IPS-20b (cell line): Measurements from ENCODE around the gene ZNF440.
"Not testable (repeated sequence)": the region's sequence is repeated elsewhere in the genome, so short reads cannot be mapped to it uniquely, and the experiment has no call there.

Experiments
- H3K27ac ChIP-seq: one replicate; pipeline ENCODE4 v1.5.1; 2013; ENCODE audit warnings: low read length
- H3K27me3 ChIP-seq: 2 replicates; pipeline ENCODE4 v1.6.1; 2013; ENCODE audit warnings: mild to moderate bottlenecking, low read length, inconsistent platforms; ENCODE audit not compliant: insufficient read depth
- H3K36me3 ChIP-seq: 2 replicates; pipeline ENCODE4 v1.6.1; 2013; ENCODE audit warnings: low read depth, mild to moderate bottlenecking, inconsistent platforms, low read length, moderate library complexity; ENCODE audit not compliant: insufficient read depth
- H3K4me1 ChIP-seq: 2 replicates; pipeline ENCODE4 v1.6.1; 2013; ENCODE audit warnings: mild to moderate bottlenecking, control low read depth, inconsistent platforms, low read length, moderate library complexity; ENCODE audit not compliant: insufficient read depth
- H3K4me3 ChIP-seq: 2 replicates; pipeline ENCODE4 v1.5.1; 2013; ENCODE audit warnings: mild to moderate bottlenecking, low read length, inconsistent platforms
- H3K9ac ChIP-seq: 2 replicates; pipeline ENCODE4 v1.6.1; 2013; ENCODE audit warnings: low read depth, mild to moderate bottlenecking, inconsistent platforms, low read length, moderate library complexity
- H3K9me3 ChIP-seq: 2 replicates; pipeline ENCODE4 v1.6.1; 2013; ENCODE audit warnings: mild to moderate bottlenecking, low read depth, low read length, inconsistent platforms; ENCODE audit not compliant: insufficient read depth

Gene ZNF440

GRCh38 chr19:11814029-11814699, at the start of gene ZNF440:
Gene ZNF440 (plus strand): TSS chr19:11814273. CDS start chr19:11814448, 175 bp downstream.
- Histone ChIP-seq H3K27me3 (peaks cover 27% of the 10 kb centered on the region), H3K9me3 (no peaks in the 10 kb centered on the region), H3K27ac (no peak within 1 kb of the TSS), H3K4me3 (peak within 1 kb of the TSS; percentile 85), H3K9ac (peak within 1 kb of the TSS; percentile 68; the same call in 1 of the 2 replicates), H3K36me3 (no peaks in the 10 kb centered on the region), H3K4me1 (no peaks in the 10 kb centered on the region)

GRCh38 chr19:11766597-11767591, 47.2 kb upstream of the ZNF440 start, which contains the start of gene ZNF441:
Gene ZNF441 (plus strand): TSS chr19:11767000. CDS start chr19:11767194, 194 bp downstream.
- Histone ChIP-seq H3K36me3 (no peaks in the 10 kb centered on the region), H3K27ac (no peak within 1 kb of the TSS), H3K9me3 (peaks cover 7% of the 10 kb centered on the region), H3K4me3 (peak within 1 kb of the TSS; percentile 74), H3K27me3 (peaks cover 25% of the 10 kb centered on the region), H3K9ac (peak within 1 kb of the TSS; percentile 46; the same call in 1 of the 2 replicates), H3K4me1 (no peaks in the 10 kb centered on the region)

GRCh38 chr19:11767633-11768133, 46.4 kb upstream of the ZNF440 start:
- Histone ChIP-seq H3K4me1 (no peaks in the 10 kb centered on the region), H3K36me3 (no peaks in the 10 kb centered on the region), H3K27ac (no peak overlapping the region), H3K9ac (peak overlapping the region; percentile 46; the same call in 1 of the 2 replicates), H3K27me3 (peaks cover 25% of the 10 kb centered on the region), H3K4me3 (peak overlapping the region; percentile 74), H3K9me3 (peaks cover 13% of the 10 kb centered on the region)

- H3K4me3 ChIP-seq, result no peak overlapping the region
- H3K4me1 ChIP-seq, result no peaks in the 10 kb centered on the region
- no peak overlapping the region for H3K9ac ChIP-seq
- no peaks in the 10 kb centered on the region for H3K36me3 ChIP-seq
- peaks cover 25% of the 10 kb centered on the region for H3K27me3 ChIP-seq
- H3K27ac ChIP-seq, result no peak overlapping the region
- H3K9me3 ChIP-seq, result peaks cover 22% of the 10 kb centered on the region
Measured at GRCh38 chr19:11769995-11770394, 44.1 kb upstream of the ZNF440 start.

GRCh38 chr19:11771520-11771919, 42.6 kb upstream of the ZNF440 start:
- H3K27me3 ChIP-seq, result peaks cover 25% of the 10 kb centered on the region
- H3K4me1 ChIP-seq, H3K4me3 ChIP-seq, H3K27ac ChIP-seq, H3K9ac ChIP-seq, H3K36me3 ChIP-seq: not testable (repeated sequence)
- H3K9me3 ChIP-seq, result peaks cover 33% of the 10 kb centered on the region

- H3K9me3 ChIP-seq, result peaks cover 66% of the 10 kb centered on the region
- not testable (repeated sequence) for H3K4me1 ChIP-seq, H3K9ac ChIP-seq, H3K4me3 ChIP-seq, H3K27ac ChIP-seq, H3K27me3 ChIP-seq
- H3K36me3 ChIP-seq, result peaks cover 18% of the 10 kb centered on the region
Measured at GRCh38 chr19:11776669-11777068, 37.4 kb upstream of the ZNF440 start.

GRCh38 chr19:11780431-11781020, 33.5 kb upstream of the ZNF440 start:
- Histone ChIP-seq H3K4me1 (no peaks in the 10 kb centered on the region), H3K9ac (no peak overlapping the region), H3K4me3 (no peak overlapping the region; the same call in 1 of the 2 replicates), H3K27ac (no peak overlapping the region), H3K36me3 (peaks cover 19% of the 10 kb centered on the region), H3K27me3 (no peaks in the 10 kb centered on the region), H3K9me3 (peaks cover 75% of the 10 kb centered on the region)

GRCh38 chr19:11781295-11782057, 32.6 kb upstream of the ZNF440 start:
- H3K9me3 ChIP-seq, result peaks cover 70% of the 10 kb centered on the region
- no peak overlapping the region for H3K4me3 ChIP-seq
- no peaks in the 10 kb centered on the region for H3K27me3 ChIP-seq
- H3K36me3 ChIP-seq, result peaks cover 19% of the 10 kb centered on the region
- no peak overlapping the region for H3K9ac ChIP-seq
- no peaks in the 10 kb centered on the region for H3K4me1 ChIP-seq
- no peak overlapping the region for H3K27ac ChIP-seq

- Histone ChIP-seq H3K9ac (no peak overlapping the region), H3K27ac (no peak overlapping the region), H3K4me1 (no peaks in the 10 kb centered on the region), H3K4me3 (no peak overlapping the region; the same call in 1 of the 2 replicates), H3K36me3 (peaks cover 19% of the 10 kb centered on the region), H3K27me3 (no peaks in the 10 kb centered on the region), H3K9me3 (peaks cover 73% of the 10 kb centered on the region)
Measured at GRCh38 chr19:11783767-11784166, 30.3 kb upstream of the ZNF440 start.

- H3K36me3 ChIP-seq, result peaks cover 19% of the 10 kb centered on the region
- no peaks in the 10 kb centered on the region for H3K4me1 ChIP-seq
- H3K9me3 ChIP-seq, result peaks cover 76% of the 10 kb centered on the region
- H3K27ac ChIP-seq, result no peak overlapping the region
- H3K9ac ChIP-seq, result no peak overlapping the region
- no peaks in the 10 kb centered on the region for H3K27me3 ChIP-seq
- H3K4me3 ChIP-seq, result no peak overlapping the region
Measured at GRCh38 chr19:11784356-11784755, 29.7 kb upstream of the ZNF440 start.

- H3K27me3 ChIP-seq, result no peaks in the 10 kb centered on the region
- H3K36me3 ChIP-seq, result no peaks in the 10 kb centered on the region
- no peak overlapping the region for H3K4me3 ChIP-seq
- H3K9me3 ChIP-seq, result peaks cover 54% of the 10 kb centered on the region
- H3K9ac ChIP-seq, result no peak overlapping the region
- H3K27ac ChIP-seq, result no peak overlapping the region
- H3K4me1 ChIP-seq, result no peaks in the 10 kb centered on the region
Measured at GRCh38 chr19:11787536-11787935, 26.5 kb upstream of the ZNF440 start.
